Keratinocyte (primary cell): ENCODE measurements around the gene MXRA8. TPM values are rescaled to one million over a fixed set of nuclear protein-coding genes. Genes with fewer than 3 reads are reported as not detected.

Source experiments
- DNase-seq: peaks from one replicate; pipeline ENCODE4 v3.0.0-alpha.2; 2011; ENCODE audit warnings: low read depth, missing footprints, low spot score
- FAIRE-seq: peaks from 2 replicates; lab custom pipeline; 2011; peaks lifted over from hg19 to GRCh38; lab: Jason Lieb, UNC
- H2AFZ ChIP-seq: 2 replicates; pipeline ENCODE4 v1.6.0; 2012; ENCODE audit warnings: low read length, control low read depth, inconsistent platforms; ENCODE audit not compliant: control insufficient read depth
- H3K27ac ChIP-seq: 2 replicates; pipeline ENCODE4 v1.5.1; 2011; ENCODE audit warnings: low read length; ENCODE audit not compliant: control insufficient read depth, insufficient read depth
- H3K27me3 ChIP-seq: 3 replicates; pipeline ENCODE4 v1.6.0; 2011; ENCODE audit warnings: low read length; ENCODE audit not compliant: control insufficient read depth, insufficient read depth; ENCODE audit errors: extremely low read depth
- H3K36me3 ChIP-seq, 2 experiments: 2 replicates in 1 of 2; 3 replicates in 1 of 2; pipeline ENCODE4 v1.5.1; 2011; ENCODE audit warnings: low read length in 2 of 2, mild to moderate bottlenecking in 1 of 2; ENCODE audit not compliant: control insufficient read depth in 2 of 2, insufficient read depth in 2 of 2; ENCODE audit errors: extremely low read depth in 1 of 2
- H3K4me1 ChIP-seq: 3 replicates; pipeline ENCODE4 v1.5.1; 2011; ENCODE audit warnings: low read length; ENCODE audit not compliant: control insufficient read depth, insufficient read depth; ENCODE audit errors: extremely low read depth
- H3K4me2 ChIP-seq: 3 replicates; pipeline ENCODE4 v1.6.0; 2011; ENCODE audit warnings: low read depth, low read length; ENCODE audit not compliant: control insufficient read depth, insufficient read depth; ENCODE audit errors: extremely low read depth
- H3K4me3 ChIP-seq, 3 experiments: fragments of 200-600 bp in 1 of 3; sonication (generic) in 1 of 3; 2 replicates in 2 of 3; 3 replicates in 1 of 3; pipeline ENCODE4 v1.5.1; 2011 to 2016; ENCODE audit warnings: low read length in 3 of 3, mild to moderate bottlenecking in 3 of 3, control low read depth in 2 of 3, inconsistent platforms in 1 of 3, low read depth in 1 of 3, mixed read lengths in 1 of 3, mixed run types in 1 of 3, moderate library complexity in 1 of 3; ENCODE audit not compliant: control insufficient read depth in 2 of 3, insufficient read depth in 2 of 3; ENCODE audit errors: extremely low read depth in 1 of 3
- H3K79me2 ChIP-seq: 2 replicates; pipeline ENCODE4 v1.6.0; 2012; ENCODE audit warnings: low read length; ENCODE audit not compliant: control insufficient read depth, insufficient read depth
- H3K9ac ChIP-seq: 3 replicates; pipeline ENCODE4 v1.6.0; 2011; ENCODE audit warnings: low read length; ENCODE audit not compliant: control insufficient read depth, insufficient read depth; ENCODE audit errors: extremely low read depth
- H3K9me1 ChIP-seq: 3 replicates; pipeline ENCODE4 v1.6.0; 2011; ENCODE audit warnings: low read length; ENCODE audit not compliant: control insufficient read depth, insufficient read depth; ENCODE audit errors: extremely low read depth
- H3K9me3 ChIP-seq: 2 replicates; pipeline ENCODE4 v1.5.1; 2012; ENCODE audit warnings: low read depth, low read length; ENCODE audit not compliant: control insufficient read depth
- H4K20me1 ChIP-seq: 3 replicates; pipeline ENCODE4 v1.6.0; 2011; ENCODE audit warnings: low read length; ENCODE audit not compliant: control insufficient read depth, insufficient read depth; ENCODE audit errors: extremely low read depth
- EZH2 ChIP-seq: IDR thresholded peaks from one replicate; pipeline ENCODE4 v1.6.1; 2012; ENCODE audit warnings: inconsistent platforms, mild to moderate bottlenecking, low read length, moderate library complexity
- dilution Hi-C: fragments of 300-500 bp; cut with MboI; formaldehyde crosslinking; loops from one replicate; pipeline ENCODE4 v1.7.0; 2020; ENCODE audit warnings: low sequenced_read_pairs; ENCODE audit not compliant: extremely low pct_ligation_motif_present
- polyA plus RNA-seq, 5 experiments: library from polyadenylated mRNA; depleted of rRNA in 3 of 5; stranded (reverse) in 3 of 5; stranded (forward) in 1 of 5; unstranded in 1 of 5; fragments of >200 nt; gene quantifications; 1 replicate in 1 of 5; 2 replicates in 3 of 5; 3 replicates in 1 of 5; pipeline versions ENCODE4 v1.2.1 to v1.2.3, GENCODE V29; 2011 to 2012; ENCODE audit warnings: missing spikeins in 2 of 5, low read depth in 1 of 5, low replicate concordance in 1 of 5
- TF ChIP-seq, protein P1 (sequence below), 3 experiments: IDR thresholded peaks in 1 of 3; conservative IDR thresholded peaks in 1 of 3; optimal IDR thresholded peaks in 1 of 3; 2 replicates in 2 of 3; 3 replicates in 1 of 3; pipeline versions ENCODE3 to v1.5.1; 2011; ENCODE audit warnings: low read length in 3 of 3, mild to moderate bottlenecking in 3 of 3, moderate library complexity in 2 of 3, control low read depth in 1 of 3, inconsistent platforms in 1 of 3; ENCODE audit not compliant: insufficient read depth in 2 of 3; ENCODE audit errors: extremely low read depth in 1 of 3

The MXRA8 gene
- polyA plus RNA-seq, 1 donor (not counting 4 experiments of a cell fraction or from before 2014, with no cell fraction given), result not detected

GRCh38 chr1:1352786-1353388, 5.5 kb downstream of the MXRA8 start:
- Histone ChIP-seq H3K9me1 (no peaks in the 10 kb centered on the region), H3K9ac (no peak overlapping the region), H4K20me1 (no peaks in the 10 kb centered on the region), H3K36me3 (no peaks in the 10 kb centered on the region), H3K27me3 (peaks cover 8% of the 10 kb centered on the region), H3K4me3 (no peak overlapping the region), H3K4me1 (peaks cover 6% of the 10 kb centered on the region), H2AFZ (no peak overlapping the region), H3K27ac (no peak overlapping the region), H3K4me2 (no peak overlapping the region), H3K79me2 (peaks cover 10% of the 10 kb centered on the region), H3K9me3 (no peaks in the 10 kb centered on the region)
- DNase-seq (no peak), FAIRE-seq (no peak)
- TF ChIP-seq EZH2, result no peak
- TF ChIP-seq, protein P1, sequence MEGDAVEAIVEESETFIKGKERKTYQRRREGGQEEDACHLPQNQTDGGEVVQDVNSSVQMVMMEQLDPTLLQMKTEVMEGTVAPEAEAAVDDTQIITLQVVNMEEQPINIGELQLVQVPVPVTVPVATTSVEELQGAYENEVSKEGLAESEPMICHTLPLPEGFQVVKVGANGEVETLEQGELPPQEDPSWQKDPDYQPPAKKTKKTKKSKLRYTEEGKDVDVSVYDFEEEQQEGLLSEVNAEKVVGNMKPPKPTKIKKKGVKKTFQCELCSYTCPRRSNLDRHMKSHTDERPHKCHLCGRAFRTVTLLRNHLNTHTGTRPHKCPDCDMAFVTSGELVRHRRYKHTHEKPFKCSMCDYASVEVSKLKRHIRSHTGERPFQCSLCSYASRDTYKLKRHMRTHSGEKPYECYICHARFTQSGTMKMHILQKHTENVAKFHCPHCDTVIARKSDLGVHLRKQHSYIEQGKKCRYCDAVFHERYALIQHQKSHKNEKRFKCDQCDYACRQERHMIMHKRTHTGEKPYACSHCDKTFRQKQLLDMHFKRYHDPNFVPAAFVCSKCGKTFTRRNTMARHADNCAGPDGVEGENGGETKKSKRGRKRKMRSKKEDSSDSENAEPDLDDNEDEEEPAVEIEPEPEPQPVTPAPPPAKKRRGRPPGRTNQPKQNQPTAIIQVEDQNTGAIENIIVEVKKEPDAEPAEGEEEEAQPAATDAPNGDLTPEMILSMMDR (optimal IDR thresholded peaks at IDR 0.05 in 1 of 3, IDR thresholded peaks at IDR 0.05 in 1 of 3, conservative IDR thresholded peaks at IDR 0.05 in 1 of 3; ENCODE audit: extremely low read depth in 1 of 3, insufficient read depth in 2 of 3, low read length in 3 of 3), result no peak
- dilution Hi-C loops, result no loop called here

- Histone ChIP-seq H3K36me3 (no peaks in the 10 kb centered on the region), H3K27me3 (peaks cover 8% of the 10 kb centered on the region), H3K4me1 (peaks cover 15% of the 10 kb centered on the region), H3K9me3 (no peaks in the 10 kb centered on the region), H3K9ac (no peak overlapping the region), H3K4me2 (peak overlapping the region; percentile 37), H3K4me3 (no peak overlapping the region), H3K79me2 (peaks cover 21% of the 10 kb centered on the region), H3K9me1 (no peaks in the 10 kb centered on the region), H4K20me1 (no peaks in the 10 kb centered on the region), H2AFZ (no peak overlapping the region), H3K27ac (no peak overlapping the region)
- FAIRE-seq, result no peak
- TF ChIP-seq, protein P1 (optimal IDR thresholded peaks at IDR 0.05 in 1 of 3, IDR thresholded peaks at IDR 0.05 in 1 of 3, conservative IDR thresholded peaks at IDR 0.05 in 1 of 3; ENCODE audit: extremely low read depth in 1 of 3, insufficient read depth in 2 of 3, low read length in 3 of 3), result no peak
- TF ChIP-seq EZH2, result no peak
- DNase-seq, result no peak
- dilution Hi-C loops, result no loop called here
Observed at GRCh38 chr1:1351511-1352427, 6.6 kb downstream of the MXRA8 start.
